CD14-positive monocyte (primary cell): Measurements from ENCODE around the gene MYOZ3. TPM values are rescaled to one million over a fixed set of nuclear protein-coding genes. Genes with fewer than 3 reads are reported as not detected.

Experiments used
- DNase-seq, 3 donors: peaks; one replicate each; pipeline ENCODE4 v3.0.0-alpha.2; 2011 to 2022
- H2AFZ ChIP-seq: 2 replicates; pipeline ENCODE4 v1.6.0; 2012; ENCODE audit warnings: mild to moderate bottlenecking, low read depth, low read length, inconsistent platforms; ENCODE audit not compliant: insufficient read depth, poor library complexity, severe bottlenecking
- H3K27ac ChIP-seq, 2 donors: 1 replicate in 1 of 2; 2 replicates in 1 of 2; pipeline ENCODE4 v1.5.1; 2012 to 2013; ENCODE audit warnings: low read length in 2 of 2, control low read depth in 1 of 2, inconsistent platforms in 1 of 2, low read depth in 1 of 2, mild to moderate bottlenecking in 1 of 2
- H3K27me3 ChIP-seq, 2 donors: one replicate each; pipeline versions ENCODE4 v1.6.0 to v1.6.1; 2011 to 2013; ENCODE audit warnings: low read length in 2 of 2; ENCODE audit not compliant: control insufficient read depth in 2 of 2, insufficient read depth in 2 of 2
- H3K36me3 ChIP-seq, 2 donors: replicated peaks in 1 of 2; 1 replicate in 1 of 2; 2 replicates in 1 of 2; pipeline versions ENCODE4 v1.5.1 to v1.6.1; 2012 to 2013; ENCODE audit warnings: low read length in 2 of 2, control low read depth in 1 of 2, inconsistent platforms in 1 of 2, mild to moderate bottlenecking in 1 of 2; ENCODE audit not compliant: insufficient read depth in 2 of 2, control insufficient read depth in 1 of 2
- H3K4me1 ChIP-seq, 2 donors: 1 replicate in 1 of 2; 2 replicates in 1 of 2; pipeline versions ENCODE4 v1.5.1 to v1.6.1; 2012 to 2013; ENCODE audit warnings: low read length in 2 of 2, control low read depth in 1 of 2, inconsistent platforms in 1 of 2, mild to moderate bottlenecking in 1 of 2, moderate library complexity in 1 of 2; ENCODE audit not compliant: insufficient read depth in 2 of 2, control insufficient read depth in 1 of 2
- H3K4me2 ChIP-seq: replicated peaks from 2 replicates; pipeline ENCODE3; 2012; ENCODE audit warnings: low read length, moderate library complexity, mild to moderate bottlenecking; ENCODE audit not compliant: poor library complexity, severe bottlenecking; ENCODE audit errors: extremely low read depth
- H3K4me3 ChIP-seq, 3 experiments: fragments of 200-600 bp in 1 of 3; sonication (generic) in 1 of 3; replicated peaks in 1 of 3; 1 replicate in 2 of 3; 2 replicates in 1 of 3; pipeline ENCODE4 v1.5.1; 2011 to 2013; ENCODE audit warnings: low read length in 3 of 3, mild to moderate bottlenecking in 3 of 3, control low read depth in 2 of 3, low read depth in 2 of 3, inconsistent platforms in 1 of 3, moderate library complexity in 1 of 3
- H3K79me2 ChIP-seq: 2 replicates; pipeline ENCODE4 v1.6.0; 2012; ENCODE audit warnings: mild to moderate bottlenecking, control low read depth, inconsistent platforms, low read length, moderate library complexity; ENCODE audit not compliant: insufficient read depth
- H3K9ac ChIP-seq: 2 replicates; pipeline ENCODE4 v1.6.0; 2017; ENCODE audit warnings: low read length, mild to moderate bottlenecking; ENCODE audit not compliant: insufficient read depth, poor library complexity, severe bottlenecking
- H3K9me3 ChIP-seq, 2 donors: replicated peaks in 1 of 2; 1 replicate in 1 of 2; 2 replicates in 1 of 2; pipeline versions ENCODE4 v1.5.1 to v1.6.1; 2012 to 2013; ENCODE audit warnings: low read length in 2 of 2, control low read depth in 1 of 2; ENCODE audit not compliant: control insufficient read depth in 1 of 2, insufficient read depth in 1 of 2
- H4K20me1 ChIP-seq: 2 replicates; pipeline ENCODE4 v1.6.0; 2012; ENCODE audit warnings: mild to moderate bottlenecking, low read length, control low read depth, moderate library complexity; ENCODE audit not compliant: insufficient read depth
- H3K27ac Mint-ChIP-seq, 7 donors: one replicate each; pipeline ENCODE4 v1.8.0; 2020; ENCODE audit warnings: mild to moderate bottlenecking in 7 of 7, mixed read lengths in 7 of 7, moderate library complexity in 6 of 7, inconsistent platforms in 2 of 7
- H3K27me3 Mint-ChIP-seq, 3 donors: one replicate each; pipeline ENCODE4 v1.8.0; 2021 to 2022; ENCODE audit warnings: low read depth in 3 of 3, mild to moderate bottlenecking in 3 of 3, mixed read lengths in 3 of 3, moderate library complexity in 3 of 3, inconsistent platforms in 1 of 3
- H3K36me3 Mint-ChIP-seq, 2 donors: one replicate each; pipeline ENCODE4 v1.8.0; 2020; ENCODE audit warnings: mixed read lengths in 2 of 2, inconsistent platforms in 1 of 2, mild to moderate bottlenecking in 1 of 2
- H3K4me1 Mint-ChIP-seq: one replicate; pipeline ENCODE4 v1.8.0; 2020; ENCODE audit warnings: mild to moderate bottlenecking, mixed read lengths
- H3K4me3 Mint-ChIP-seq, 2 donors: one replicate each; pipeline ENCODE4 v1.8.0; 2020; ENCODE audit warnings: mild to moderate bottlenecking in 2 of 2, mixed read lengths in 2 of 2, moderate library complexity in 1 of 2
- H3K9me3 Mint-ChIP-seq, 7 donors: one replicate each; pipeline ENCODE4 v1.8.0; 2020 to 2022; ENCODE audit warnings: mixed read lengths in 7 of 7, mild to moderate bottlenecking in 6 of 7, moderate library complexity in 6 of 7, inconsistent platforms in 2 of 7
- WGBS: methylation state at CpG from one replicate; pipeline ENCODE4 v1.1.5; 2013; ENCODE audit warnings: missing lambda C conversion rate; ENCODE audit not compliant: insufficient coverage; 5-methylcytosine and 5-hydroxymethylcytosine counted together
- intact Hi-C, 2 donors: fragments of 100-400 bp; cut with micrococcal nuclease; formaldehyde crosslinking; loops; one replicate each; pipeline versions ENCODE4 v1.15.0 to v1.15.1; 2023
- polyA plus RNA-seq, 3 donors: library from polyadenylated mRNA; depleted of rRNA in 1 of 3; unstranded in 2 of 3; stranded (reverse) in 1 of 3; fragments of 300-500 nt in 2 of 3; fragments of >200 nt in 1 of 3; fragmentation: Illumina TruSeq in 2 of 3; gene quantifications; 1 replicate in 2 of 3; 2 replicates in 1 of 3; pipeline ENCODE4 v1.2.3, GENCODE V29; 2012 to 2021
- TF ChIP-seq, protein P1 (sequence below): fragments of 200-600 bp; IDR thresholded peaks from one replicate; pipeline ENCODE4 v1.8.0; 2022; ENCODE audit warnings: antibody characterized with exemption, mild to moderate bottlenecking

Gene MYOZ3
- polyA plus RNA-seq, 3 donors, result not detected

DNA sequence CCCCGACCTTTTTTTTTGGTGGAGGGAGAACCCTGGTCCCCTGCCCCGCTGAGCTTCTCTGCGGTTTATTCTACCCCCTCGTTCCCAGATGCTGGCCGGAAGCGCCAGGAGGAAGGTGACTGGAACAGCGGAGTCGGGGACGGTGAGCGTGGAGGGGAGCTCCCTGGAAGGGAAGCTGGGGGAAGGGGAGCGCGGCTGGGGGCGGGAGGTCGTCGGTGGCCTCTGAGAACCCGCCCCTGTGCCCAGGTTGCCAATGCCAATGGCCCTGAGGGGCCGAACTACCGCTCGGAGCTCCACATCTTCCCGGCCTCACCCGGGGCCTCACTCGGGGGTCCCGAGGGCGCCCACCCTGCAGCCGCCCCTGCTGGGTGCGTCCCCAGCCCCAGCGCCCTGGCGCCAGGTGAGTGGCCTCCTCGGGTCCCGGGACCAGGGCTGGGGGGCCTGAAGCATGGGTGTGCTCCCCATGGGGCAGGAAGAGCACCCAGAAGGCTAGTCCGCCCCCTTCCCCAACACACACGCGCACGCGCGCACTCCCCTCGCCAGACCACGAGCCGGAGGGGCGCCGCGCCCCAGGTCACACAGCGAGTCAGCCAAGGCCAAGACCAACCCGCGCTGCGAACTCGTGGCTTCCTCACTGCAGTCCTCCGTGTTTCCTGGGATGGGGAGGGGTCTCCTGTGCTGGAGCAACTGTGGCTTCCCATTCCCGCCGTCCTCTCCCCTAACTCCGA is 10.6 kb downstream of the MYOZ3 start:
- H3K4me2 ChIP-seq, result peak overlapping the region; percentile 88
- no peaks in the 10 kb centered on the region for H3K9me3 ChIP-seq
- Mint-ChIP-seq H3K4me1 (peaks cover 44% of the 10 kb centered on the region), H3K9me3 (peaks cover 0 to 3% (median 0%) of the 10 kb centered on the region in 7 donors), H3K4me3 (peak overlapping the region; percentile 84 to 92), H3K36me3 (peaks cover 0 to 6% of the 10 kb centered on the region in 2 donors), H3K27me3 (peaks cover 14 to 22% (median 18%) of the 10 kb centered on the region in 3 donors), H3K27ac (no peak overlapping the region)
- H3K9ac ChIP-seq, result peak overlapping the region; percentile 37
- no peaks in the 10 kb centered on the region for H3K36me3 ChIP-seq
- H3K27me3 ChIP-seq, result peaks cover 7 to 16% of the 10 kb centered on the region in 2 donors
- H3K4me3 ChIP-seq, result peak overlapping the region; percentile 26 to 80 (median 47)
- peak overlapping the region; percentile 88 for H2AFZ ChIP-seq
- intact Hi-C loops, result no loop called here
- TF ChIP-seq, protein P1, sequence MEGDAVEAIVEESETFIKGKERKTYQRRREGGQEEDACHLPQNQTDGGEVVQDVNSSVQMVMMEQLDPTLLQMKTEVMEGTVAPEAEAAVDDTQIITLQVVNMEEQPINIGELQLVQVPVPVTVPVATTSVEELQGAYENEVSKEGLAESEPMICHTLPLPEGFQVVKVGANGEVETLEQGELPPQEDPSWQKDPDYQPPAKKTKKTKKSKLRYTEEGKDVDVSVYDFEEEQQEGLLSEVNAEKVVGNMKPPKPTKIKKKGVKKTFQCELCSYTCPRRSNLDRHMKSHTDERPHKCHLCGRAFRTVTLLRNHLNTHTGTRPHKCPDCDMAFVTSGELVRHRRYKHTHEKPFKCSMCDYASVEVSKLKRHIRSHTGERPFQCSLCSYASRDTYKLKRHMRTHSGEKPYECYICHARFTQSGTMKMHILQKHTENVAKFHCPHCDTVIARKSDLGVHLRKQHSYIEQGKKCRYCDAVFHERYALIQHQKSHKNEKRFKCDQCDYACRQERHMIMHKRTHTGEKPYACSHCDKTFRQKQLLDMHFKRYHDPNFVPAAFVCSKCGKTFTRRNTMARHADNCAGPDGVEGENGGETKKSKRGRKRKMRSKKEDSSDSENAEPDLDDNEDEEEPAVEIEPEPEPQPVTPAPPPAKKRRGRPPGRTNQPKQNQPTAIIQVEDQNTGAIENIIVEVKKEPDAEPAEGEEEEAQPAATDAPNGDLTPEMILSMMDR, result no peak
- H4K20me1 ChIP-seq, result no peaks in the 10 kb centered on the region
- WGBS, result 0% methylated on average over 30 of the region's 51 CpGs
- H3K27ac ChIP-seq, result no peak overlapping the region
- peak in 1 of 3 donors; percentile 19 for DNase-seq
- peaks cover 33 to 36% of the 10 kb centered on the region in 2 donors for H3K4me1 ChIP-seq
- no peaks in the 10 kb centered on the region for H3K79me2 ChIP-seq

GRCh38 chr5:150672237-150672883 is 11.3 kb downstream of the MYOZ3 start:
- peaks cover 44% of the 10 kb centered on the region for H3K4me1 Mint-ChIP-seq
- H2AFZ ChIP-seq, result peak overlapping the region; percentile 88
- no peak overlapping the region for H3K27ac ChIP-seq
- 0% methylated on average over 27 of the region's 38 CpGs for WGBS
- peak overlapping the region; percentile 26 to 80 (median 47) for H3K4me3 ChIP-seq
- H3K4me2 ChIP-seq, result peak overlapping the region; percentile 88
- intact Hi-C loops, result no loop called here
- H3K4me3 Mint-ChIP-seq, result peak overlapping the region; percentile 84 to 92
- H3K27me3 Mint-ChIP-seq, result peaks cover 14 to 22% (median 18%) of the 10 kb centered on the region in 3 donors
- peaks cover 0 to 6% of the 10 kb centered on the region in 2 donors for H3K36me3 Mint-ChIP-seq
- TF ChIP-seq, protein P1, result no peak
- DNase-seq, result peak; percentile 20 to 33 (median 29)
- peaks cover 7 to 16% of the 10 kb centered on the region in 2 donors for H3K27me3 ChIP-seq
- no peaks in the 10 kb centered on the region for H4K20me1 ChIP-seq
- H3K4me1 ChIP-seq, result peaks cover 33 to 36% of the 10 kb centered on the region in 2 donors
- no peaks in the 10 kb centered on the region for H3K9me3 ChIP-seq
- H3K9ac ChIP-seq, result peak overlapping the region; percentile 37
- H3K27ac Mint-ChIP-seq, result peak overlapping the region in 1 of 7 donors; percentile 15
- H3K79me2 ChIP-seq, result no peaks in the 10 kb centered on the region
- no peaks in the 10 kb centered on the region for H3K36me3 ChIP-seq
- H3K9me3 Mint-ChIP-seq, result peaks cover 0 to 3% (median 0%) of the 10 kb centered on the region in 7 donors
